ENCODE data around the gene REV1.
"Not testable (repeated sequence)": the region's sequence is repeated elsewhere in the genome, so short reads cannot be mapped to it uniquely, and the experiment has no call there.

REV1 gene

GRCh38 chr2:99476629-99477028 is 13.2 kb downstream of the REV1 start:
- Mint-ChIP-seq H3K27me3 (ENCODE audit: low read depth) (no peaks in the 10 kb centered on the region), H3K27ac (no peak overlapping the region), H3K36me3 (ENCODE audit: low read depth) (peaks cover 2% of the 10 kb centered on the region), H3K4me1 (ENCODE audit: low read depth) (peaks cover 19% of the 10 kb centered on the region), H3K9me3 (no peaks in the 10 kb centered on the region), H3K4me3 (no peak overlapping the region)
- DNase-seq (ENCODE audit: low spot score) = no peak

GRCh38 chr2:99475095-99475494 is 14.7 kb downstream of the REV1 start:
- H3K27me3 Mint-ChIP-seq (ENCODE audit: low read depth); H3K9me3 Mint-ChIP-seq; DNase-seq (ENCODE audit: low spot score); H3K4me3 Mint-ChIP-seq; H3K27ac Mint-ChIP-seq: not testable (repeated sequence)
- H3K36me3 Mint-ChIP-seq (ENCODE audit: low read depth) = peaks cover 11% of the 10 kb centered on the region
- peaks cover 23% of the 10 kb centered on the region for H3K4me1 Mint-ChIP-seq (ENCODE audit: low read depth)

- Mint-ChIP-seq H3K4me1 (ENCODE audit: low read depth) (peaks cover 21% of the 10 kb centered on the region), H3K27ac (no peak overlapping the region), H3K36me3 (ENCODE audit: low read depth) (peaks cover 11% of the 10 kb centered on the region), H3K27me3 (ENCODE audit: low read depth) (no peaks in the 10 kb centered on the region), H3K9me3 (no peaks in the 10 kb centered on the region), H3K4me3 (no peak overlapping the region)
- DNase-seq (ENCODE audit: low spot score) = no peak
Measured at GRCh38 chr2:99473518-99474083, 16.2 kb downstream of the REV1 start.

- peaks cover 18% of the 10 kb centered on the region for H3K4me1 Mint-ChIP-seq (ENCODE audit: low read depth)
- H3K27ac Mint-ChIP-seq = no peak overlapping the region
Measured at GRCh38 chr2:99472600-99472960, 17.2 kb downstream of the REV1 start.

GRCh38 chr2:99471654-99472599 is 17.9 kb downstream of the REV1 start:
- H3K4me3 Mint-ChIP-seq = no peak overlapping the region
- no peaks in the 10 kb centered on the region for H3K9me3 Mint-ChIP-seq
- no peak for DNase-seq (ENCODE audit: low spot score)
- H3K27ac Mint-ChIP-seq = no peak overlapping the region
- peaks cover 12% of the 10 kb centered on the region for H3K36me3 Mint-ChIP-seq (ENCODE audit: low read depth)
- no peaks in the 10 kb centered on the region for H3K27me3 Mint-ChIP-seq (ENCODE audit: low read depth)
- peaks cover 18% of the 10 kb centered on the region for H3K4me1 Mint-ChIP-seq (ENCODE audit: low read depth)

More at GRCh38 chr2:99472600-99472960, 17.2 kb downstream of the REV1 start:
- no peaks in the 10 kb centered on the region for H3K9me3 Mint-ChIP-seq
- H3K36me3 Mint-ChIP-seq (ENCODE audit: low read depth) = peaks cover 9% of the 10 kb centered on the region
- no peak for DNase-seq (ENCODE audit: low spot score)
- no peak overlapping the region for H3K4me3 Mint-ChIP-seq
- H3K27me3 Mint-ChIP-seq (ENCODE audit: low read depth) = no peaks in the 10 kb centered on the region

GRCh38 chr2:99470957-99471356 is 18.9 kb downstream of the REV1 start:
- Mint-ChIP-seq H3K27me3 (ENCODE audit: low read depth) (no peaks in the 10 kb centered on the region), H3K27ac (no peak overlapping the region), H3K9me3 (no peaks in the 10 kb centered on the region), H3K4me3 (no peak overlapping the region), H3K36me3 (ENCODE audit: low read depth) (peaks cover 12% of the 10 kb centered on the region), H3K4me1 (ENCODE audit: low read depth) (peaks cover 18% of the 10 kb centered on the region)
- no peak for DNase-seq (ENCODE audit: low spot score)

- H3K4me1 Mint-ChIP-seq (ENCODE audit: low read depth) = peaks cover 18% of the 10 kb centered on the region
Measured at GRCh38 chr2:99470459-99470858, 19.4 kb downstream of the REV1 start.

GRCh38 chr2:99469394-99469793 is 20.4 kb downstream of the REV1 start:
- peaks cover 12% of the 10 kb centered on the region for H3K36me3 Mint-ChIP-seq (ENCODE audit: low read depth)
- no peak for DNase-seq (ENCODE audit: low spot score)
- H3K27ac Mint-ChIP-seq = no peak overlapping the region
- no peak overlapping the region for H3K4me3 Mint-ChIP-seq
- H3K27me3 Mint-ChIP-seq (ENCODE audit: low read depth) = no peaks in the 10 kb centered on the region
- no peaks in the 10 kb centered on the region for H3K9me3 Mint-ChIP-seq
- H3K4me1 Mint-ChIP-seq (ENCODE audit: low read depth) = peaks cover 10% of the 10 kb centered on the region

More at GRCh38 chr2:99470459-99470858, 19.4 kb downstream of the REV1 start:
- not testable (repeated sequence) for H3K9me3 Mint-ChIP-seq; H3K27me3 Mint-ChIP-seq (ENCODE audit: low read depth); H3K4me3 Mint-ChIP-seq; H3K27ac Mint-ChIP-seq; DNase-seq (ENCODE audit: low spot score)
- H3K36me3 Mint-ChIP-seq (ENCODE audit: low read depth) = peaks cover 12% of the 10 kb centered on the region

GRCh38 chr2:99468155-99468554 is 21.7 kb downstream of the REV1 start:
- H3K4me3 Mint-ChIP-seq = no peak overlapping the region
- H3K36me3 Mint-ChIP-seq (ENCODE audit: low read depth) = peaks cover 12% of the 10 kb centered on the region
- H3K27me3 Mint-ChIP-seq (ENCODE audit: low read depth) = no peaks in the 10 kb centered on the region
- no peaks in the 10 kb centered on the region for H3K9me3 Mint-ChIP-seq
- peaks cover 5% of the 10 kb centered on the region for H3K4me1 Mint-ChIP-seq (ENCODE audit: low read depth)
- DNase-seq (ENCODE audit: low spot score) = no peak
- H3K27ac Mint-ChIP-seq = no peak overlapping the region

- no peak overlapping the region for H3K4me3 Mint-ChIP-seq
- peaks cover 5% of the 10 kb centered on the region for H3K4me1 Mint-ChIP-seq (ENCODE audit: low read depth)
- H3K36me3 Mint-ChIP-seq (ENCODE audit: low read depth) = peaks cover 12% of the 10 kb centered on the region
- no peak for DNase-seq (ENCODE audit: low spot score)
- H3K27ac Mint-ChIP-seq = no peak overlapping the region
- no peaks in the 10 kb centered on the region for H3K27me3 Mint-ChIP-seq (ENCODE audit: low read depth)
- no peaks in the 10 kb centered on the region for H3K9me3 Mint-ChIP-seq
Measured at GRCh38 chr2:99467390-99467789, 22.4 kb downstream of the REV1 start.

GRCh38 chr2:99461828-99462483 is 27.9 kb downstream of the REV1 start:
- no peaks in the 10 kb centered on the region for H3K27me3 Mint-ChIP-seq (ENCODE audit: low read depth)
- peaks cover 11% of the 10 kb centered on the region for H3K9me3 Mint-ChIP-seq
- no peak overlapping the region for H3K27ac Mint-ChIP-seq
- no peaks in the 10 kb centered on the region for H3K4me1 Mint-ChIP-seq (ENCODE audit: low read depth)
- H3K4me3 Mint-ChIP-seq = no peak overlapping the region
- peaks cover 37% of the 10 kb centered on the region for H3K36me3 Mint-ChIP-seq (ENCODE audit: low read depth)
- DNase-seq (ENCODE audit: low spot score) = no peak

- Mint-ChIP-seq H3K9me3 (peaks cover 11% of the 10 kb centered on the region), H3K27me3 (ENCODE audit: low read depth) (no peaks in the 10 kb centered on the region), H3K36me3 (ENCODE audit: low read depth) (peaks cover 45% of the 10 kb centered on the region), H3K27ac (no peak overlapping the region), H3K4me1 (ENCODE audit: low read depth) (no peaks in the 10 kb centered on the region), H3K4me3 (no peak overlapping the region)
- no peak for DNase-seq (ENCODE audit: low spot score)
Measured at GRCh38 chr2:99458529-99458928, 31.3 kb downstream of the REV1 start.

GRCh38 chr2:99451686-99452085 is 38.1 kb downstream of the REV1 start:
- no peak overlapping the region for H3K27ac Mint-ChIP-seq
- no peak overlapping the region for H3K4me3 Mint-ChIP-seq

GRCh38 chr2:99451280-99451679 is 38.5 kb downstream of the REV1 start:
- Mint-ChIP-seq H3K9me3 (no peaks in the 10 kb centered on the region), H3K36me3 (ENCODE audit: low read depth) (peaks cover 28% of the 10 kb centered on the region), H3K27me3 (ENCODE audit: low read depth) (no peaks in the 10 kb centered on the region), H3K4me1 (ENCODE audit: low read depth) (peaks cover 2% of the 10 kb centered on the region), H3K27ac (no peak overlapping the region), H3K4me3 (no peak overlapping the region)
- DNase-seq (ENCODE audit: low spot score) = no peak

More at GRCh38 chr2:99451686-99452085, 38.1 kb downstream of the REV1 start:
- peaks cover 2% of the 10 kb centered on the region for H3K4me1 Mint-ChIP-seq (ENCODE audit: low read depth)
- no peaks in the 10 kb centered on the region for H3K27me3 Mint-ChIP-seq (ENCODE audit: low read depth)
- peaks cover 26% of the 10 kb centered on the region for H3K36me3 Mint-ChIP-seq (ENCODE audit: low read depth)
- H3K9me3 Mint-ChIP-seq = no peaks in the 10 kb centered on the region
- DNase-seq (ENCODE audit: low spot score) = no peak

Measured in T-helper 2 cell treated with Interferon-gamma antibody and Interleukin-4, amounts not matched to agents 5 μg/mL and 100 μg/mL, for 36 hours (primary cell).